KOPT-K1 (cell line): Measurements from ENCODE around the gene GPC5.

Experiments
- H3K27ac ChIP-seq: fragments of 200-600 bp; sonication (generic); 2 replicates; pipeline ENCODE4 v1.5.1; 2016; ENCODE audit warnings: antibody characterized with exemption, mild to moderate bottlenecking, low read depth, low read length; ENCODE audit not compliant: poor library complexity, severe bottlenecking
- H3K36me3 ChIP-seq: fragments of 200-600 bp; sonication (generic); 2 replicates; pipeline ENCODE4 v1.5.1; 2017; ENCODE audit warnings: antibody characterized with exemption, mild to moderate bottlenecking, low read length, moderate library complexity; ENCODE audit not compliant: insufficient read depth
- H3K9me3 ChIP-seq: fragments of 200-600 bp; sonication (generic); 2 replicates; pipeline ENCODE4 v1.5.1; 2017; ENCODE audit warnings: antibody characterized with exemption, low read length, mild to moderate bottlenecking; ENCODE audit not compliant: insufficient read depth, poor library complexity, severe bottlenecking

Gene GPC5

GRCh38 chr13:92575777-92576176 lies 1177.4 kb downstream of the GPC5 start:
- Histone ChIP-seq H3K36me3 (no peaks in the 10 kb centered on the region), H3K27ac (no peak overlapping the region), H3K9me3 (no peaks in the 10 kb centered on the region)

GRCh38 chr13:92578358-92578757 lies 1179.9 kb downstream of the GPC5 start:
- no peak overlapping the region for H3K27ac ChIP-seq
- no peaks in the 10 kb centered on the region for H3K9me3 ChIP-seq
- H3K36me3 ChIP-seq = no peaks in the 10 kb centered on the region

DNA sequence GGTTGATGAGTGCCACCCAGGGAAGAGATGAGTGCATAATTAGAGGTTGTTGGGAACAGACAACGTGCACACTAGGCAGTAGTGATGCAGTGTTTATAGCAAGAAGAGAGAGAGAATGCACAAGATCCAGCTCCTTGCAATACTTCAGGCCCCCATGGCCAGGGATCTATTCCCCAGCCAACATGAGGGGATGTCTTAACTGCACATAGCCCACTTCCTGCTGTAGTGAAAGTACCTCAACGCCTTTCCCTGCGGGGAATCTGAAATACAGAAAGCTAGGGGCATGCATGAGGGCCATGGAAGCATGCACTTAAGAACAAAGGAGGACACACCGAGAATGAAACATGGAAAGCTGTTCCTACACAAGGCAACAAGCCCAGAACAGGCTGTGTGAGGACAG lies 1191.5 kb downstream of the GPC5 start:
- Histone ChIP-seq H3K9me3 (peaks cover 4% of the 10 kb centered on the region), H3K36me3 (no peaks in the 10 kb centered on the region), H3K27ac (no peak overlapping the region)

DNA sequence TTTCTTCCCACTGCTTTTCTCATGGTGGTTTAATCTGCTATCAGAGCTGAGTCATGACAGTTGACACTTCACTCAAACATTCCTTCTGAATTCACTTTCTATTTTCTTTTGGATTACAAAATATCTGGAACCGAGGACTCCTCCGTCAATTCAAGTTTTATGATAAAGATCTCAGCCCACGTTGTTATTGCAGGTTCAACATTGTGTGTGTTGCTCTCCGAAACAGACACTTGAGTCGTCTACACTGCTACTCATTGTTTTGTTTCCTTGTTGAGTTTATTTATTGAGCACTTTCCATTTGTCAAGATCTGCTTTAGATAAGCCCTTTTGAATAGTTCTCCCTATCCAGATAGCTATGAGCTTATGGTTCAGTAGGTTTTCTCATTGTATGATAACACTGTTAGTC lies 1192.1 kb downstream of the GPC5 start:
- Histone ChIP-seq H3K36me3 (no peaks in the 10 kb centered on the region), H3K27ac (no peak overlapping the region), H3K9me3 (no peaks in the 10 kb centered on the region)

DNA sequence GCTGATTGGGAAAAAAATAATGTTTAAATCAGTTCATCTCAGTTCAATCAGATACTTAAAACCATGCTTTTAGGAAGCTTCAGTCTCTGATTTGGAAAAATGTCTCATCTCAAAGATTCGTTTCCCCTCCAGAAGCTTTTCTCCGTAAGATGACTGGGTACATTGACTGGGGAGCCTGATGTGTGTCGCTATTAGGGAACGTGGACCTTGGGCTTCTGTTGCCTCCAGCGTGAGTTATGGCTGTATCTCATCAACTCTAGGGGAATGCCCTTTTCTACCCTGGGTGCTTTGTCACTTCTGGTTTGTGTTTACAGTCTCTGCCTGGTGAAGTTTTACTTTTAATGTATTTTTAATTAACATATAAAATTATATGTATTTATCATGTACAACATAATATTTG lies 1192.7 kb downstream of the GPC5 start:
- H3K9me3 ChIP-seq = no peaks in the 10 kb centered on the region
- no peaks in the 10 kb centered on the region for H3K36me3 ChIP-seq
- H3K27ac ChIP-seq = no peak overlapping the region

- Histone ChIP-seq H3K27ac (no peak overlapping the region), H3K9me3 (no peaks in the 10 kb centered on the region), H3K36me3 (no peaks in the 10 kb centered on the region)
These were observed 1194.3 kb downstream of the GPC5 start for GRCh38 chr13:92592757-92593156.

DNA sequence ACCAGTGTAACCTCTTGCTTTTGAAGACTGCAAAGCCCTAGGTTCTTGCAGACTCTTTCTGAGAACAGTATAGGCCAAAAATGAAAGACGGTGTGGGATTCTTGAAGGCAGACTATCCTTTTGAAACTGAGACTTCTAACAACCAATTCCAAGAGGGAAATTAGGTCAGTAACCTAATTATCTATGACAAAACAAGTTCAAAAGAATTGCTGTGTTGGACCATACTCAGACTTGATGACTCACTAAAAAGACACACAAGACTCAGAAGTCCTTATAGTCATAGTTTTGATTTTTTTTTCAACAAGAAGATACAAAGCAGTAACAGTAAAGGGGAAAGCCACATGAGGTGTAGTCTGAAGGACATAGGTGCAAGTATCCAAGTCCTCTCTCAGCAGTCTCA lies 1204.1 kb downstream of the GPC5 start:
- H3K27ac ChIP-seq = no peak overlapping the region
- no peaks in the 10 kb centered on the region for H3K9me3 ChIP-seq
- H3K36me3 ChIP-seq = no peaks in the 10 kb centered on the region

DNA sequence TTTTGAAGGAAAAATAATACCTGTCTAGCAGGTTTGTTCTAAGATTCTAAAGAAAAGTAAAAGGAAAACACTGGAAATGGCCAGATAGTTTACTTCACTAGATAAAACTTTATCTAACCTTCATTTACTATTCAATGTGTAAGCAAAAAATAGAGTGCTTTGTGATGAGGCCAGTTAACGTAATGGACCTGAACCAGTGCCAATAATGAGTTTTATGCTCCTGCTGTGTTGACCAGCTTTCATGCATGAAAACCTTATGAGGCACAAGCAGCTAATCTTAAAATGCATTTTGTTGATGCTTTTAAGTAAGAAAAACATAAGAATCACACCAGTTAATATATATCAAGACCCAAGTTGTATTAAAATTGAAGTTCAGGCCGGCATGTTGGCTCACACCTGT lies 1211.0 kb downstream of the GPC5 start:
- no peaks in the 10 kb centered on the region for H3K9me3 ChIP-seq
- H3K36me3 ChIP-seq = no peaks in the 10 kb centered on the region

GRCh38 chr13:92612892-92613291 lies 1214.5 kb downstream of the GPC5 start:
- Histone ChIP-seq H3K27ac (no peak overlapping the region), H3K36me3 (no peaks in the 10 kb centered on the region), H3K9me3 (no peaks in the 10 kb centered on the region)

More for the DNA sequence above, 1211.0 kb downstream of the GPC5 start:
- H3K27ac ChIP-seq = no peak overlapping the region

- Histone ChIP-seq H3K36me3 (no peaks in the 10 kb centered on the region), H3K9me3 (no peaks in the 10 kb centered on the region), H3K27ac (no peak overlapping the region)
These were observed 1215.5 kb downstream of the GPC5 start for GRCh38 chr13:92613921-92614320.

DNA sequence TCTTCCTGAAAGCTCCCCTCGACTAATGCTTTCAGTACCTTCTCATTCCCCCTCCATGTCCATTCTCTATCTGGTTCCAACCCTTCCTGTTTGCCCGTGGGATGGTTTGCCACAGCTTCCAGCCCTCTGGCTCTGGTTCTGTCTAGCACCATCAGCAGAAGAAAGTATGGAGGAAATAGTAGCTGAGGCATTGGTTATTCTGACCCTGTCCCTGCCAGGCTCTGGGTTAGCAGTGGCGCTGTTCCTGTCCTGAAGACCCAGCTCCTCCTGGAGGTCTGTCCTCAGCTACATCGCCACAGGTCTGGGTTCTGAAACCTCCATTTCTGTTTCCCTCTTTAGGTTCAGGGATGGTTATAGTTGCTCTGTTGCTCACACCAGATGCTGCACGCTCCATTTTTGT lies 1223.6 kb downstream of the GPC5 start:
- Histone ChIP-seq H3K9me3 (no peaks in the 10 kb centered on the region), H3K27ac (no peak overlapping the region)

DNA sequence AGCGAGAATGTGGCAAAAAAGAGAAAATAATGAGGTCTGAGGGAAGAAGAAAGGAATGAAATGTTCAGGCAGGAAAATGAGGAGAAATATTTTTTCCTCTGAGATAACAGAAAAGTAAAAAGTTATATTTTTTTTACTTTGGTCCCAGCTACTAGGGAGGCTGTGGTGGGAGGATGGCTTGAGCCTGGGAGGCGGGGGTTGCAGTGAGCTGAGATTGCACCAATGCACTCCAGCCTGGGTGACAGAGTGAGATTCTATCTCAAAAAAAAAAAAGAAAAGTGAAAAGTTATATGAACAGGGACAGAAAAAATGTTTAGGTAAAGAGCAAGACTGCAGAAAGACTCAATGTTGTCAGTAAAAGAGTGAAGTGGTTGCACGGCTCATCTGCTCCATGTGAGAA lies 1224.5 kb downstream of the GPC5 start:
- Histone ChIP-seq H3K27ac (no peak overlapping the region), H3K9me3 (no peaks in the 10 kb centered on the region), H3K36me3 (no peaks in the 10 kb centered on the region)

More for the DNA sequence above, 1223.6 kb downstream of the GPC5 start:
- H3K36me3 ChIP-seq = no peaks in the 10 kb centered on the region

- Histone ChIP-seq H3K9me3 (no peaks in the 10 kb centered on the region), H3K36me3 (no peaks in the 10 kb centered on the region), H3K27ac (no peak overlapping the region)
These were observed 1227.9 kb downstream of the GPC5 start for GRCh38 chr13:92626274-92626673.

DNA sequence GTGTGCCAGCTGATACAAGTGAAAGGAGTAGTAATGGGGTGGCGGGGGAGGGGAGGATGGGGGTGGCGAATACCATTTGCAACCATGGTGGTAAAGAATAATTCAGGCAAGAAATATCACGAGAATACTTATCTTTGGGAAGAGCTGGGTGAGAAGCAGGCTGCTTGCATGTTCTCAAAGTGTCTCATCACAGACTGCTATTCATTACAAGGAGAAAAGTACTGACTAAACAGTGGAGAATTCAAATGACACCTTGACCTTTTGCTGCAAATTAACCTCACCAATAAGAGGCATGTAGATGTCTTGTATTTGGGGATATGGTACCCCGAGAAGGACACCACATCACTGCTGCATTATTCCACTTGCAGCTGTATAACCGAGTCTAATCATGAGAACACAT lies 1242.5 kb downstream of the GPC5 start:
- Histone ChIP-seq H3K36me3 (no peaks in the 10 kb centered on the region), H3K27ac (no peak overlapping the region), H3K9me3 (no peaks in the 10 kb centered on the region)

- no peaks in the 10 kb centered on the region for H3K36me3 ChIP-seq
- H3K27ac ChIP-seq = no peak overlapping the region
- no peaks in the 10 kb centered on the region for H3K9me3 ChIP-seq
These were observed 1250.9 kb downstream of the GPC5 start for GRCh38 chr13:92649140-92649813.

- Histone ChIP-seq H3K36me3 (no peaks in the 10 kb centered on the region), H3K27ac (no peak overlapping the region), H3K9me3 (no peaks in the 10 kb centered on the region)
These were observed 1257.7 kb downstream of the GPC5 start for GRCh38 chr13:92656103-92656502.
